ENCODE data around the gene KIAA2012.

Gene KIAA2012

DNA sequence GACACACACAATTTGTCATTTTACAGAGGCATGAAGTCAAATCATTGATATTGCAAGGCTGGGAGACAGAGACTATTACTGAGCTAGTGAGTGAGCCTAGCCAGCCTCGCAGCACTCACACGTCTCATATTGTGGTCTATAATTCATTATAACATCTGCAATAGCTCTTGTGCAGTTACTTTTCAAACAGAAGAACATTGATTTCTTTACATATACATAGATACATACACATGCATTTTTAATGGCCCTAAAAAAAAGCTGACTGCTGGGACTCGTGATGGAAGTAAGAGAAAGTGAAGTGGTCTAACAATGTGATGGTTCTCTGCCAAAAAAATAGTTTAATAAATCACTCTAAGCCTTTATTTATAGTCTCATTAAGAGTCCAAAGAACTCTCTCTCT, 56.8 kb downstream of the KIAA2012 start:
- Histone ChIP-seq H3K14ac (ENCODE audit: low read length in 2 of 2) (no peak overlapping the region), H2BK120ac (ENCODE audit: low read depth, low read length) (no peak overlapping the region), H3K9me3 (ENCODE audit: control insufficient read depth, low read length) (no peaks in the 10 kb centered on the region), H3K4me1 (ENCODE audit: control insufficient read depth, insufficient read depth, low read depth, low read length) (no peaks in the 10 kb centered on the region), H3K9ac (ENCODE audit: low read length) (no peak overlapping the region), H3K23ac (ENCODE audit: low read length in 2 of 2) (no peak overlapping the region), H3K27ac (ENCODE audit: low read length, poor library complexity, severe bottlenecking) (no peak overlapping the region), H3K79me1 (replicated peaks; ENCODE audit: low read length, poor library complexity, severe bottlenecking) (no peaks in the 10 kb centered on the region), H2BK15ac (ENCODE audit: low read depth, poor library complexity, severe bottlenecking) (no peak overlapping the region), H3K4me2 (ENCODE audit: low read length, poor library complexity, severe bottlenecking) (no peak overlapping the region), H3K18ac (ENCODE audit: low read depth in 1 of 2, low read length in 2 of 2) (no peak overlapping the region), H4K8ac (ENCODE audit: low read length) (no peak overlapping the region), H4K91ac (ENCODE audit: low read length) (no peak overlapping the region), H3K4ac (ENCODE audit: low read depth in 1 of 2, low read length in 2 of 2) (no peak overlapping the region), H3K27me3 (ENCODE audit: control insufficient read depth in 1 of 2, insufficient read depth in 1 of 2, low read length in 2 of 2) (peaks cover 0 to 6% of the 10 kb centered on the region in 2 experiments), H3K4me3 (ENCODE audit: insufficient read depth in 1 of 2, low read depth in 1 of 2, low read length in 2 of 2) (no peak overlapping the region), H2BK12ac (ENCODE audit: low read length in 2 of 2) (no peak overlapping the region), H3K36me3 (ENCODE audit: control insufficient read depth in 1 of 2, insufficient read depth in 2 of 2, low read depth in 1 of 2, low read length in 2 of 2) (no peaks in the 10 kb centered on the region), H2AK5ac (ENCODE audit: low read length, severe bottlenecking) (no peak overlapping the region), H2BK5ac (ENCODE audit: low read depth, low read length, poor library complexity, severe bottlenecking) (no peak overlapping the region), H2AFZ (ENCODE audit: low read depth, low read length) (no peak overlapping the region)
- no CpG with 5 or more reads among the region's 3 CpGs for WGBS
- DNase-seq: no peak

- Histone ChIP-seq H2BK5ac (ENCODE audit: low read depth, low read length, poor library complexity, severe bottlenecking) (no peak overlapping the region), H3K27ac (ENCODE audit: low read length, poor library complexity, severe bottlenecking) (no peak overlapping the region), H4K91ac (ENCODE audit: low read length) (no peak overlapping the region), H2AK5ac (ENCODE audit: low read length, severe bottlenecking) (no peak overlapping the region), H3K18ac (ENCODE audit: low read depth in 1 of 2, low read length in 2 of 2) (no peak overlapping the region), H3K9ac (ENCODE audit: low read length) (no peak overlapping the region), H3K9me3 (ENCODE audit: control insufficient read depth, low read length) (no peaks in the 10 kb centered on the region), H3K14ac (ENCODE audit: low read length in 2 of 2) (no peak overlapping the region), H4K8ac (ENCODE audit: low read length) (no peak overlapping the region), H3K4ac (ENCODE audit: low read depth in 1 of 2, low read length in 2 of 2) (no peak overlapping the region), H3K4me1 (ENCODE audit: control insufficient read depth, insufficient read depth, low read depth, low read length) (peaks cover 5% of the 10 kb centered on the region), H3K79me1 (replicated peaks; ENCODE audit: low read length, poor library complexity, severe bottlenecking) (no peaks in the 10 kb centered on the region), H2BK15ac (ENCODE audit: low read depth, poor library complexity, severe bottlenecking) (no peak overlapping the region), H2AFZ (ENCODE audit: low read depth, low read length) (no peak overlapping the region), H3K23ac (ENCODE audit: low read length in 2 of 2) (no peak overlapping the region), H3K27me3 (ENCODE audit: control insufficient read depth in 1 of 2, insufficient read depth in 1 of 2, low read length in 2 of 2) (peaks cover 0 to 2% of the 10 kb centered on the region in 2 experiments), H2BK120ac (ENCODE audit: low read depth, low read length) (no peak overlapping the region), H3K4me2 (ENCODE audit: low read length, poor library complexity, severe bottlenecking) (no peak overlapping the region), H3K36me3 (ENCODE audit: control insufficient read depth in 1 of 2, insufficient read depth in 2 of 2, low read depth in 1 of 2, low read length in 2 of 2) (no peaks in the 10 kb centered on the region), H2BK12ac (ENCODE audit: low read length in 2 of 2) (no peak overlapping the region), H3K4me3 (ENCODE audit: insufficient read depth in 1 of 2, low read depth in 1 of 2, low read length in 2 of 2) (no peak overlapping the region)
- 100% methylated on average over 1 of the region's 5 CpGs for WGBS
- DNase-seq: peak; percentile 32
Observed at GRCh38 chr2:202133200-202133908, 60.3 kb downstream of the KIAA2012 start.

- Histone ChIP-seq H2BK5ac (ENCODE audit: low read depth, low read length, poor library complexity, severe bottlenecking) (no peak overlapping the region), H3K18ac (ENCODE audit: low read depth in 1 of 2, low read length in 2 of 2) (peak overlapping the region; percentile 44 to 97), H2AFZ (ENCODE audit: low read depth, low read length) (no peak overlapping the region), H3K4me1 (ENCODE audit: control insufficient read depth, insufficient read depth, low read depth, low read length) (peaks cover 5% of the 10 kb centered on the region), H3K4me3 (ENCODE audit: insufficient read depth in 1 of 2, low read depth in 1 of 2, low read length in 2 of 2) (no peak overlapping the region), H3K27ac (ENCODE audit: low read length, poor library complexity, severe bottlenecking) (no peak overlapping the region), H3K36me3 (ENCODE audit: control insufficient read depth in 1 of 2, insufficient read depth in 2 of 2, low read depth in 1 of 2, low read length in 2 of 2) (no peaks in the 10 kb centered on the region), H3K9me3 (ENCODE audit: control insufficient read depth, low read length) (no peaks in the 10 kb centered on the region), H3K79me1 (replicated peaks; ENCODE audit: low read length, poor library complexity, severe bottlenecking) (no peaks in the 10 kb centered on the region), H3K14ac (ENCODE audit: low read length in 2 of 2) (no peak overlapping the region), H4K91ac (ENCODE audit: low read length) (peak overlapping the region; percentile 78), H2AK5ac (ENCODE audit: low read length, severe bottlenecking) (no peak overlapping the region), H2BK12ac (ENCODE audit: low read length in 2 of 2) (peak overlapping the region; percentile 57 to 96), H2BK120ac (ENCODE audit: low read depth, low read length) (no peak overlapping the region), H3K4me2 (ENCODE audit: low read length, poor library complexity, severe bottlenecking) (no peak overlapping the region), H3K4ac (ENCODE audit: low read depth in 1 of 2, low read length in 2 of 2) (peak overlapping the region in 1 of 2 experiments; percentile 95), H4K8ac (ENCODE audit: low read length) (peak overlapping the region; percentile 94), H2BK15ac (ENCODE audit: low read depth, poor library complexity, severe bottlenecking) (no peak overlapping the region), H3K9ac (ENCODE audit: low read length) (no peak overlapping the region), H3K23ac (ENCODE audit: low read length in 2 of 2) (no peak overlapping the region), H3K27me3 (ENCODE audit: control insufficient read depth in 1 of 2, insufficient read depth in 1 of 2, low read length in 2 of 2) (peaks cover 0 to 2% of the 10 kb centered on the region in 2 experiments)
- DNase-seq: peak; percentile 38
Observed at GRCh38 chr2:202133909-202134265, 60.8 kb downstream of the KIAA2012 start.

- Histone ChIP-seq H2AFZ (ENCODE audit: low read depth, low read length) (no peak overlapping the region), H3K36me3 (ENCODE audit: control insufficient read depth in 1 of 2, insufficient read depth in 2 of 2, low read depth in 1 of 2, low read length in 2 of 2) (no peaks in the 10 kb centered on the region), H2BK120ac (ENCODE audit: low read depth, low read length) (no peak overlapping the region), H3K9ac (ENCODE audit: low read length) (peak overlapping the region; percentile 1), H3K4me1 (ENCODE audit: control insufficient read depth, insufficient read depth, low read depth, low read length) (peaks cover 5% of the 10 kb centered on the region), H3K79me1 (replicated peaks; ENCODE audit: low read length, poor library complexity, severe bottlenecking) (no peaks in the 10 kb centered on the region), H3K9me3 (ENCODE audit: control insufficient read depth, low read length) (no peaks in the 10 kb centered on the region), H3K23ac (ENCODE audit: low read length in 2 of 2) (no peak overlapping the region), H4K91ac (ENCODE audit: low read length) (no peak overlapping the region), H2AK5ac (ENCODE audit: low read length, severe bottlenecking) (no peak overlapping the region), H3K18ac (ENCODE audit: low read depth in 1 of 2, low read length in 2 of 2) (peak overlapping the region; percentile 37 to 40), H2BK5ac (ENCODE audit: low read depth, low read length, poor library complexity, severe bottlenecking) (no peak overlapping the region), H3K27me3 (ENCODE audit: control insufficient read depth in 1 of 2, insufficient read depth in 1 of 2, low read length in 2 of 2) (peaks cover 0 to 2% of the 10 kb centered on the region in 2 experiments), H3K27ac (ENCODE audit: low read length, poor library complexity, severe bottlenecking) (peak overlapping the region; percentile 52), H3K4me3 (ENCODE audit: insufficient read depth in 1 of 2, low read depth in 1 of 2, low read length in 2 of 2) (peak overlapping the region in 1 of 2 experiments; percentile 0), H2BK12ac (ENCODE audit: low read length in 2 of 2) (no peak overlapping the region), H3K4ac (ENCODE audit: low read depth in 1 of 2, low read length in 2 of 2) (peak overlapping the region in 1 of 2 experiments; percentile 51), H3K4me2 (ENCODE audit: low read length, poor library complexity, severe bottlenecking) (no peak overlapping the region), H4K8ac (ENCODE audit: low read length) (no peak overlapping the region), H3K14ac (ENCODE audit: low read length in 2 of 2) (no peak overlapping the region), H2BK15ac (ENCODE audit: low read depth, poor library complexity, severe bottlenecking) (no peak overlapping the region)
- DNase-seq: peak; percentile 99
- WGBS: 10% methylated on average over 4 of the region's 4 CpGs
Observed at GRCh38 chr2:202135091-202135874, 62.2 kb downstream of the KIAA2012 start.

All from mesenchymal stem cell (in vitro differentiated cells and primary cell).